GM23248 (cell line): ENCODE measurements around the gene SUSD5. TPM values are rescaled to one million over a fixed set of nuclear protein-coding genes. Genes with fewer than 3 reads are reported as not detected.
A peak's percentile ranks its signal among the peaks of the same experiment; 100 is the strongest.

Experiments used
- DNase-seq: peaks from one replicate; pipeline ENCODE4 v3.0.0-alpha.2; 2015
- H2AFZ ChIP-seq: fragments of 200-600 bp; sonication (generic); 2 replicates; pipeline ENCODE4 v1.6.1; 2016; ENCODE audit warnings: antibody characterized with exemption
- H3F3A ChIP-seq: fragments of 200-600 bp; sonication (generic); 2 replicates; pipeline ENCODE4 v1.6.1; 2016; ENCODE audit warnings: mild to moderate bottlenecking, antibody characterized with exemption, mixed run types; ENCODE audit not compliant: insufficient read depth
- H3K27ac ChIP-seq: fragments of 200-600 bp; sonication (generic); 2 replicates; pipeline ENCODE4 v1.5.1; 2016; ENCODE audit warnings: mild to moderate bottlenecking
- H3K27me3 ChIP-seq: fragments of 200-600 bp; sonication (generic); replicated peaks from 2 replicates; pipeline ENCODE4 v1.6.1; 2016; ENCODE audit warnings: mild to moderate bottlenecking; ENCODE audit not compliant: insufficient read depth
- H3K36me3 ChIP-seq: fragments of 200-600 bp; sonication (generic); 2 replicates; pipeline ENCODE4 v1.6.1; 2016; ENCODE audit warnings: low read depth, mild to moderate bottlenecking
- H3K4me1 ChIP-seq: fragments of 200-600 bp; sonication (generic); 2 replicates; pipeline ENCODE4 v1.6.1; 2016; ENCODE audit warnings: mild to moderate bottlenecking; ENCODE audit not compliant: insufficient read depth
- H3K4me2 ChIP-seq: fragments of 200-600 bp; sonication (generic); one replicate; pipeline ENCODE4 v1.6.1; 2016; ENCODE audit warnings: mild to moderate bottlenecking; ENCODE audit not compliant: unreplicated experiment
- H3K4me3 ChIP-seq: fragments of 200-600 bp; sonication (generic); 2 replicates; pipeline ENCODE4 v1.5.1; 2016; ENCODE audit warnings: mild to moderate bottlenecking
- H3K79me2 ChIP-seq: fragments of 200-600 bp; sonication (generic); 2 replicates; pipeline ENCODE4 v1.6.1; 2016; ENCODE audit warnings: mild to moderate bottlenecking; ENCODE audit not compliant: insufficient read depth
- H3K9ac ChIP-seq: fragments of 200-600 bp; sonication (generic); 2 replicates; pipeline ENCODE4 v1.6.1; 2016; ENCODE audit warnings: mild to moderate bottlenecking
- H3K9me2 ChIP-seq: fragments of 200-600 bp; sonication (generic); 2 replicates; pipeline ENCODE4 v1.6.1; 2016; ENCODE audit warnings: mixed run types, mild to moderate bottlenecking, moderate library complexity; ENCODE audit not compliant: insufficient read depth
- H3K9me3 ChIP-seq: fragments of 200-600 bp; sonication (generic); one replicate; pipeline ENCODE4 v1.6.1; 2017; ENCODE audit warnings: low read depth
- H4K20me1 ChIP-seq: fragments of 200-600 bp; sonication (generic); 2 replicates; pipeline ENCODE4 v1.6.0; 2016; ENCODE audit not compliant: insufficient read depth
- EZH2 ChIP-seq: fragments of 200-600 bp; sonication (generic); IDR thresholded peaks from 2 replicates; pipeline ENCODE4 v1.6.1; 2018; ENCODE audit warnings: antibody characterized with exemption, mild to moderate bottlenecking; ENCODE audit not compliant: insufficient read depth, poor library complexity, severe bottlenecking
- EZH2phosphoT487 ChIP-seq: fragments of 200-600 bp; sonication (generic); IDR thresholded peaks from 2 replicates; pipeline ENCODE4 v1.6.1; 2018; ENCODE audit warnings: antibody characterized with exemption, moderate library complexity, mild to moderate bottlenecking, low read depth; ENCODE audit not compliant: insufficient read depth
- WGBS, 2 experiments: methylation state at CpG; one replicate each; pipeline ENCODE4 v1.1.6; 2015 to 2017; ENCODE audit warnings: low lambda C conversion rate in 2 of 2, low coverage in 1 of 2; ENCODE audit errors: missing lambda C conversion rate in 2 of 2; 5-methylcytosine and 5-hydroxymethylcytosine counted together
- in situ Hi-C: fragments of 300-500 bp; cut with MboI; formaldehyde crosslinking; loops from 2 replicates; pipeline ENCODE4 v1.15.0; 2020
- polyA plus RNA-seq: library from polyadenylated mRNA; unstranded; fragments of >200 nt; fragmentation: Nextera tagmentation; extraction: Ambion mirVana; gene quantifications from 2 replicates; pipeline ENCODE4 v1.2.1, GENCODE V29; 2016
- total RNA-seq: library from RNA; depleted of rRNA; stranded (reverse); fragments of >200 nt; shearing (Covaris generic); gene quantifications from 2 replicates; pipeline ENCODE4 v1.2.3, GENCODE V29; 2014

Gene SUSD5
- total and polyA plus RNA-seq, 2 experiments from 2014 or later, result 0.05 to 0.11 TPM

DNA sequence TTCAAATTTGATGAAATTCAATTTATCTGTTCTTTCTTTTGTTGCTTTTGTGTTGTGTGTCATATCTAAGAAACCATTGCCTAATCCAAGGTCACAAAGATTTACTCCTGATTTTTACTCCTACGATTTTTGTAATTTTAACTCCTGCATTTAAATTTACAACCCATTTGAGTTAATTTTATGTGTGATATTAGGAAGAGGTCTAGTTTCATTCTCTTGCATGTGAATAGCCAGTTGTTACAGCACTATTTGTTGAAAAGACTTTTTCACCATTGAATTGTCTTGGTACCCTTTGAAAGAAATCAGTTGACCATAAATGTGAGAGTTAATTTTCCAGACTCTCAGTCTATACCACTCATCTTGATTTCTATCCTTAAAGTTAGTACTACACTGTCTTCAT lies 80.9 kb downstream of the SUSD5 start:
- Histone ChIP-seq H4K20me1 (no peaks in the 10 kb centered on the region), H3K4me1 (peaks cover 13% of the 10 kb centered on the region), H3K79me2 (no peaks in the 10 kb centered on the region), H3K36me3 (peaks cover 15% of the 10 kb centered on the region), H3F3A (peaks cover 7% of the 10 kb centered on the region; the same call in 1 of the 2 replicates), H3K27ac (no peak overlapping the region), H3K9me3 (no peaks in the 10 kb centered on the region), H3K27me3 (no peaks in the 10 kb centered on the region), H3K4me3 (no peak overlapping the region), H2AFZ (no peak overlapping the region), H3K9me2 (no peaks in the 10 kb centered on the region), H3K9ac (no peak overlapping the region), H3K4me2 (no peak overlapping the region)
- no peak for TF ChIP-seq EZH2
- TF ChIP-seq EZH2phosphoT487, result no peak
- 34 to 39% methylated on average over 1 of the region's 1 CpG for WGBS, 2 experiments
- in situ Hi-C loops, result loop anchor here (25.0 kb wide), 1 partner anchor 650 kb away; the partner anchor contains the start of gene PDCD6IP
- DNase-seq, result no peak

GRCh38 chr3:33134026-33134625 lies 84.5 kb downstream of the SUSD5 start:
- H3K4me1 ChIP-seq, result peaks cover 9% of the 10 kb centered on the region
- H3K36me3 ChIP-seq, result peaks cover 24% of the 10 kb centered on the region
- no peaks in the 10 kb centered on the region for H3K27me3 ChIP-seq
- no peaks in the 10 kb centered on the region for H3K9me3 ChIP-seq
- no peak overlapping the region for H3K9ac ChIP-seq
- no peak overlapping the region for H3K27ac ChIP-seq
- no peaks in the 10 kb centered on the region for H4K20me1 ChIP-seq
- TF ChIP-seq EZH2phosphoT487 (no peak), EZH2 (no peak)
- in situ Hi-C loops, result loop anchor here (5.0 to 25.0 kb wide), 2 partner anchors 238 to 653 kb away; partner anchors contain the start of gene PDCD6IP
- H3K4me3 ChIP-seq, result no peak overlapping the region
- WGBS, 2 experiments, result 82 to 86% methylated on average over 4 of the region's 4 CpGs
- H3K79me2 ChIP-seq, result no peaks in the 10 kb centered on the region
- H2AFZ ChIP-seq, result no peak overlapping the region
- DNase-seq, result peak; percentile 64
- no peaks in the 10 kb centered on the region for H3K9me2 ChIP-seq
- peaks cover 7% of the 10 kb centered on the region; the same call in 1 of the 2 replicates for H3F3A ChIP-seq
- no peak overlapping the region for H3K4me2 ChIP-seq

GRCh38 chr3:33132019-33132360 lies 86.6 kb downstream of the SUSD5 start:
- Histone ChIP-seq H3K36me3 (peaks cover 28% of the 10 kb centered on the region), H3K4me2 (no peak overlapping the region), H3K79me2 (no peaks in the 10 kb centered on the region), H3K9me3 (no peaks in the 10 kb centered on the region), H4K20me1 (no peaks in the 10 kb centered on the region), H3K4me3 (no peak overlapping the region), H3K4me1 (peaks cover 9% of the 10 kb centered on the region), H3K9me2 (no peaks in the 10 kb centered on the region), H3K27ac (no peak overlapping the region), H2AFZ (no peak overlapping the region), H3K9ac (no peak overlapping the region), H3F3A (peaks cover 18% of the 10 kb centered on the region), H3K27me3 (no peaks in the 10 kb centered on the region)
- in situ Hi-C loops, result loop anchor here (5.0 to 25.0 kb wide), 2 partner anchors 240 to 655 kb away; partner anchors contain the start of gene PDCD6IP
- no peak for DNase-seq
- WGBS, 2 experiments, result 33 to 38% methylated on average over 1 of the region's 1 CpG
- no peak for TF ChIP-seq EZH2phosphoT487
- TF ChIP-seq EZH2, result no peak

DNA sequence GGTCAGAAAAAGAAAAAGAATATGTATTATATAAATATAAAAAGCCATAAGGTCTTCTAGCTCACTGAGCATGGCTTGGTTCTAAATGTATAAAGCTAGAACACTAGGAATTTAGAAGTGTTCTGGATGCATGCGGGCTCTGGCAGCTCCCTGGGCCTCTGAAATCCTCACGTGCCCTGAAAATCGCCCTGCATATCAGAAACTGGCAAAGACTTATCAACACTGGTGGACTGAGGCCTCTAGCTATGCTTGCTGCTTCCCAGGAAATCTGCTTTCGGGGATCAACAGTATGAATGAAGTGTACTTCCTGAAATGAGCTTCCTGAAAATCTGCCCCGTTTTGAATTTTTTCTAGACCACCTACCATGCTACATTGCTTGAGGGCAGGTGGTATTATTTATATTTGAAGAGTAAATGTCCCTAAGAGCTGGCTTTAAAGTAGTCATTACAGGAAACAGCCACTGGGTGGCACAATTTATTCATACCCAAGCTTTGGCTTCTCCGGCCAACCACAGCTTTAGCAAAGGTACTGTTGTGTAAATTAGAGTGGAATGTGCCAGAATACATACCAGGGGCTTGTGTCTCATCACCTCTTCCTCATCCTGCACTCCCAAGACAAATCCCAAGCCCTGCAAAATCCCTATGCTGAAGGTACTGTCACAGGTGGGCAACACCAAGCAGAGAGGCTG lies 87.1 kb downstream of the SUSD5 start:
- peak; percentile 79 for DNase-seq
- Histone ChIP-seq H3K9me3 (no peaks in the 10 kb centered on the region), H3K4me3 (no peak overlapping the region), H3F3A (peaks cover 18% of the 10 kb centered on the region), H3K9ac (no peak overlapping the region), H3K9me2 (no peaks in the 10 kb centered on the region), H3K27ac (no peak overlapping the region), H3K27me3 (no peaks in the 10 kb centered on the region), H4K20me1 (no peaks in the 10 kb centered on the region), H3K4me1 (peaks cover 9% of the 10 kb centered on the region), H2AFZ (no peak overlapping the region), H3K79me2 (no peaks in the 10 kb centered on the region), H3K36me3 (peaks cover 28% of the 10 kb centered on the region), H3K4me2 (no peak overlapping the region)
- 7 to 8% methylated on average over 6 of the region's 6 CpGs for WGBS, 2 experiments
- TF ChIP-seq EZH2 (no peak), EZH2phosphoT487 (no peak)
- in situ Hi-C loops, result loop anchor here (5.0 to 25.0 kb wide), 2 partner anchors 241 to 656 kb away; partner anchors contain the start of gene PDCD6IP
